DND-41 (cell line): ENCODE measurements around the gene EPN1.

Experiments
- EZH2 ChIP-seq: IDR thresholded peaks from 3 replicates; pipeline ENCODE4 v1.6.1; 2012; ENCODE audit warnings: borderline replicate concordance, low read depth, mild to moderate bottlenecking, moderate library complexity, low read length, inconsistent platforms; ENCODE audit not compliant: severe bottlenecking
- TF ChIP-seq, protein P1 (sequence below): IDR thresholded peaks from 2 replicates; pipeline ENCODE4 v1.5.1; 2012; ENCODE audit warnings: borderline replicate concordance, low read length, moderate library complexity, mild to moderate bottlenecking; ENCODE audit not compliant: poor library complexity, severe bottlenecking; ENCODE audit errors: extremely low read depth

- TF ChIP-seq, protein P1, sequence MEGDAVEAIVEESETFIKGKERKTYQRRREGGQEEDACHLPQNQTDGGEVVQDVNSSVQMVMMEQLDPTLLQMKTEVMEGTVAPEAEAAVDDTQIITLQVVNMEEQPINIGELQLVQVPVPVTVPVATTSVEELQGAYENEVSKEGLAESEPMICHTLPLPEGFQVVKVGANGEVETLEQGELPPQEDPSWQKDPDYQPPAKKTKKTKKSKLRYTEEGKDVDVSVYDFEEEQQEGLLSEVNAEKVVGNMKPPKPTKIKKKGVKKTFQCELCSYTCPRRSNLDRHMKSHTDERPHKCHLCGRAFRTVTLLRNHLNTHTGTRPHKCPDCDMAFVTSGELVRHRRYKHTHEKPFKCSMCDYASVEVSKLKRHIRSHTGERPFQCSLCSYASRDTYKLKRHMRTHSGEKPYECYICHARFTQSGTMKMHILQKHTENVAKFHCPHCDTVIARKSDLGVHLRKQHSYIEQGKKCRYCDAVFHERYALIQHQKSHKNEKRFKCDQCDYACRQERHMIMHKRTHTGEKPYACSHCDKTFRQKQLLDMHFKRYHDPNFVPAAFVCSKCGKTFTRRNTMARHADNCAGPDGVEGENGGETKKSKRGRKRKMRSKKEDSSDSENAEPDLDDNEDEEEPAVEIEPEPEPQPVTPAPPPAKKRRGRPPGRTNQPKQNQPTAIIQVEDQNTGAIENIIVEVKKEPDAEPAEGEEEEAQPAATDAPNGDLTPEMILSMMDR = no peak
- no peak for TF ChIP-seq EZH2
Measured at GRCh38 chr19:55720801-55721200, 45.8 kb downstream of the EPN1 start.
